HG02884 (cell line): ENCODE data around the gene ZBP1.

Experiments
- ATAC-seq: cut with Tn5 transposase; IDR thresholded peaks from one replicate; pipeline ENCODE4 v1.9.1; 2021; ENCODE audit warnings: mild to moderate bottlenecking, moderate library complexity; ENCODE audit not compliant: unreplicated experiment

The ZBP1 gene

GRCh38 chr20:57620274-57620990, at the start of gene ZBP1:
Gene ZBP1, minus strand, starts transcription at chr20:57620426. Its CDS starts 131 bp downstream, at chr20:57620295.
- peak; percentile 28 for ATAC-seq

- ATAC-seq, result no peak
Observed at GRCh38 chr20:57669632-57670031, 49.4 kb upstream of the ZBP1 start.

- no peak for ATAC-seq
Observed at GRCh38 chr20:57667924-57668782, 47.9 kb upstream of the ZBP1 start.

GRCh38 chr20:57667388-57667787, 47.2 kb upstream of the ZBP1 start:
- ATAC-seq, result no peak

GRCh38 chr20:57666834-57667157, 46.6 kb upstream of the ZBP1 start:
- no peak for ATAC-seq

GRCh38 chr20:57666106-57666833, 46.0 kb upstream of the ZBP1 start:
- ATAC-seq, result no peak

GRCh38 chr20:57665589-57665971, 45.4 kb upstream of the ZBP1 start:
- no peak for ATAC-seq

- ATAC-seq, result no peak
Observed at GRCh38 chr20:57664924-57665588, 44.8 kb upstream of the ZBP1 start.

- no peak for ATAC-seq
Observed at GRCh38 chr20:57664476-57664875, 44.2 kb upstream of the ZBP1 start.

GRCh38 chr20:57663681-57664451, 43.6 kb upstream of the ZBP1 start:
- no peak for ATAC-seq

- no peak for ATAC-seq
Observed at GRCh38 chr20:57663241-57663640, 43.0 kb upstream of the ZBP1 start.

GRCh38 chr20:57662456-57663240, 42.4 kb upstream of the ZBP1 start:
- ATAC-seq, result no peak

GRCh38 chr20:57661746-57662455, 41.7 kb upstream of the ZBP1 start:
- no peak for ATAC-seq

- no peak for ATAC-seq
Observed at GRCh38 chr20:57660922-57661745, 40.9 kb upstream of the ZBP1 start.

GRCh38 chr20:57660181-57660921, 40.1 kb upstream of the ZBP1 start:
- no peak for ATAC-seq

- no peak for ATAC-seq
Observed at GRCh38 chr20:57659517-57660180, 39.4 kb upstream of the ZBP1 start.
